Adrenal gland (tissue), 12 donors: Measurements from ENCODE around the gene CCL19. TPM values are rescaled to one million over a fixed set of nuclear protein-coding genes. Genes with fewer than 3 reads are reported as not detected.
"Not testable (repeated sequence)": the region's sequence is repeated elsewhere in the genome, so short reads cannot be mapped to it uniquely, and the experiment has no call there.

ENCODE experiments used
- DNase-seq, 7 donors: peaks; one replicate each; pipeline ENCODE4 v3.0.0-alpha.2; 2019 to 2020
- H3K27ac ChIP-seq, 5 donors: fragments of 200-600 bp; sonication (generic) in 4 of 5; 1 replicate in 3 of 5; 2 replicates in 2 of 5; pipeline versions ENCODE4 v1.5.1 to v1.8.0; 2016 to 2020; ENCODE audit warnings: mild to moderate bottlenecking in 1 of 5
- H3K27me3 ChIP-seq: fragments of 200-600 bp; 2 replicates; pipeline ENCODE4 v1.8.0; 2021
- H3K36me3 ChIP-seq, 2 donors: fragments of 200-600 bp; replicated peaks in 1 of 2; 1 replicate in 1 of 2; 2 replicates in 1 of 2; pipeline versions ENCODE4 v1.5.1 to v1.8.0; 2018 to 2022
- H3K4me1 ChIP-seq, 2 donors: fragments of 200-600 bp; replicated peaks in 1 of 2; 1 replicate in 1 of 2; 2 replicates in 1 of 2; pipeline versions ENCODE4 v1.5.1 to v1.8.0; 2018 to 2021
- H3K4me3 ChIP-seq, 4 donors: fragments of 200-600 bp; sonication (generic) in 3 of 4; one replicate each; pipeline ENCODE4 v1.5.1; 2016 to 2018
- H3K9me3 ChIP-seq, 3 donors: fragments of 200-600 bp; sonication (generic) in 1 of 3; replicated peaks in 1 of 3; 1 replicate in 2 of 3; 2 replicates in 1 of 3; pipeline versions ENCODE4 v1.5.1 to v1.8.0; 2016 to 2021
- CTCF ChIP-seq, 6 experiments: fragments of 450-650 bp in 4 of 6; fragments of 200-600 bp in 2 of 6; sonication (generic) in 1 of 6; IDR thresholded peaks; 1 replicate in 5 of 6; 2 replicates in 1 of 6; pipeline versions ENCODE4 v1.5.1 to v1.8.0; 2016 to 2021; ENCODE audit warnings: antibody characterized with exemption in 6 of 6, mild to moderate bottlenecking in 2 of 6, moderate library complexity in 1 of 6
- POLR2A ChIP-seq, 2 donors: fragments of 450-650 bp; IDR thresholded peaks; one replicate each; pipeline ENCODE4 v1.6.1; 2017; ENCODE audit warnings: antibody characterized with exemption in 2 of 2, mild to moderate bottlenecking in 2 of 2, moderate library complexity in 1 of 2
- WGBS, 4 donors: extraction: QIAGEN DNeasy Blood & Tissue Kit in 2 of 4; methylation state at CpG; one replicate each; pipeline versions ENCODE4 v1.1.5 to v1.1.7; 2013 to 2017; 5-methylcytosine and 5-hydroxymethylcytosine counted together
- intact Hi-C, 2 donors: fragments of 100-400 bp; cut with DNase I; formaldehyde crosslinking; loops; one replicate each; pipeline versions ENCODE4 v1.14.1 to v1.15.0; 2022 to 2023
- polyA plus RNA-seq, 3 donors: library from polyadenylated mRNA; stranded (reverse); fragments of 200-250 nt in 2 of 3; fragments of 350-450 nt in 1 of 3; fragmentation: Illumina TruSeq in 1 of 3; extraction: RNeasy Lipid Tissue Mini Kit (QIAGEN cat#74804) in 1 of 3; gene quantifications; one replicate each; pipeline ENCODE4 v1.2.3, GENCODE V29; 2013 to 2014
- total RNA-seq, 9 donors: library from RNA; depleted of rRNA in 4 of 9; stranded (reverse); fragments of >200 nt in 4 of 9; fragments of 120-200 nt in 1 of 9; fragmentation: NEBNext Ultra II Directional in 1 of 9; extraction: Animal tissue kit (Norgen Biotek cat#: 25700) in 1 of 9; gene quantifications; one replicate each; pipeline versions ENCODE4 v1.1.0 to v1.2.4, GENCODE V29; 2013 to 2023
- donor health status: healthy with polysubstance abuse.
- donor health status: Bipolar disorder and iron deficiency.
- donor health status: DM: yes; HTN: yes; CAD: no.
- donor health status: DM: no; HTN: no; CAD: no.
- donor health status: DM: no; HTN: no; CAD: no.
- donor health status: DM: yes; HTN: yes; CAD: no.

CCL19 gene
- total and polyA plus RNA-seq, 12 donors, result 0.39 to 23.3 (median 5.0) TPM; not detected in 6

- WGBS, 4 donors, result 77 to 89% (median 82%) methylated on average over 2 of the region's 2 CpGs
- DNase-seq, result no peak
- Histone ChIP-seq H3K4me1 (no peaks in the 10 kb centered on the region), H3K27me3 (no peaks in the 10 kb centered on the region), H3K4me3 (no peak overlapping the region), H3K27ac (no peak overlapping the region), H3K9me3 (no peaks in the 10 kb centered on the region), H3K36me3 (no peaks in the 10 kb centered on the region)
- intact Hi-C loops, result no loop called here
- no peak for TF ChIP-seq CTCF (IDR thresholded peaks at IDR 0.05)
- no peak for TF ChIP-seq POLR2A (IDR thresholded peaks at IDR 0.05)
These were observed 41.8 kb upstream of the CCL19 start for GRCh38 chr9:34732886-34733285.

GRCh38 chr9:34732478-34732877, 41.4 kb upstream of the CCL19 start:
- no peaks in the 10 kb centered on the region for H3K27me3 ChIP-seq
- WGBS, 4 donors, result 88 to 94% (median 93%) methylated on average over 1 of the region's 1 CpG

GRCh38 chr9:34723141-34723540, 32.1 kb upstream of the CCL19 start:
- Histone ChIP-seq H3K4me1 (no peaks in the 10 kb centered on the region), H3K36me3 (no peaks in the 10 kb centered on the region), H3K4me3 (no peak overlapping the region), H3K9me3 (no peaks in the 10 kb centered on the region), H3K27ac (no peak overlapping the region), H3K27me3 (no peaks in the 10 kb centered on the region)
- intact Hi-C loops, result no loop called here
- 87 to 93% (median 91%) methylated on average over 11 of the region's 11 CpGs for WGBS, 4 donors
- DNase-seq, result no peak
- no peak for TF ChIP-seq CTCF (IDR thresholded peaks at IDR 0.05)
- no peak for TF ChIP-seq POLR2A (IDR thresholded peaks at IDR 0.05)

More at GRCh38 chr9:34732478-34732877, 41.4 kb upstream of the CCL19 start:
- no peaks in the 10 kb centered on the region for H3K4me1 ChIP-seq
- no peaks in the 10 kb centered on the region for H3K9me3 ChIP-seq
- intact Hi-C loops, result no loop called here
- no peak for DNase-seq
- no peak overlapping the region for H3K4me3 ChIP-seq
- TF ChIP-seq POLR2A (IDR thresholded peaks at IDR 0.05) (no peak), CTCF (IDR thresholded peaks at IDR 0.05) (no peak)
- no peaks in the 10 kb centered on the region for H3K36me3 ChIP-seq
- H3K27ac ChIP-seq, result no peak overlapping the region

- intact Hi-C loops, H3K4me3 ChIP-seq, H3K9me3 ChIP-seq, DNase-seq, H3K27me3 ChIP-seq, H3K27ac ChIP-seq, H3K4me1 ChIP-seq, H3K36me3 ChIP-seq: not testable (repeated sequence)
These were observed 28.6 kb upstream of the CCL19 start for GRCh38 chr9:34719769-34720025.

GRCh38 chr9:34719021-34719768, 28.1 kb upstream of the CCL19 start:
- 80 to 93% (median 87%) methylated on average over 8 of the region's 8 CpGs for WGBS, 4 donors
- TF ChIP-seq POLR2A (IDR thresholded peaks at IDR 0.05) (no peak), CTCF (IDR thresholded peaks at IDR 0.05) (no peak)
- Histone ChIP-seq H3K36me3 (no peaks in the 10 kb centered on the region), H3K4me1 (no peaks in the 10 kb centered on the region), H3K27me3 (no peaks in the 10 kb centered on the region), H3K27ac (no peak overlapping the region), H3K4me3 (no peak overlapping the region), H3K9me3 (no peaks in the 10 kb centered on the region)
- DNase-seq, result no peak
- intact Hi-C loops, result no loop called here
